H1 (cell line): ENCODE measurements around the gene GALNT4. TPM values are rescaled to one million over a fixed set of nuclear protein-coding genes. Genes with fewer than 3 reads are reported as not detected.

Experiments used
- CTCF ChIA-PET: fragments of 300-600 bp; sonication (Branson Sonifier 250); formaldehyde crosslinking; loops from one replicate; lab custom pipeline; 2021; ENCODE audit not compliant: partially characterized antibody; lab: Charles Lee
- POLR2A ChIA-PET: fragments of 300-600 bp; sonication (Branson Sonifier 250); formaldehyde crosslinking; loops from one replicate; lab custom pipeline; 2021; ENCODE audit warnings: inconsistent platforms; ENCODE audit not compliant: partially characterized antibody; lab: Charles Lee
- DNase-seq, 2 experiments: peaks; one replicate each; pipeline versions ENCODE4 v3.0.0 to v3.0.0-alpha.2; 2010 to 2022; ENCODE audit warnings: low spot score in 2 of 2, low read depth in 1 of 2, mixed read lengths in 1 of 2
- FAIRE-seq: peaks from 2 replicates; lab custom pipeline; 2011; peaks lifted over from hg19 to GRCh38; lab: Jason Lieb, UNC
- H2AFZ ChIP-seq: 2 replicates; pipeline ENCODE4 v1.8.1; 2012; ENCODE audit warnings: low read length, inconsistent platforms
- H2AK5ac ChIP-seq: 2 replicates; pipeline ENCODE4 v1.6.1; 2013; ENCODE audit warnings: low read depth, low read length
- H2BK120ac ChIP-seq: replicated peaks from 2 replicates; pipeline ENCODE3; 2013; ENCODE audit warnings: low read depth, low read length, inconsistent platforms
- H2BK12ac ChIP-seq: 2 replicates; pipeline ENCODE4 v1.6.1; 2013; ENCODE audit warnings: low read depth, low read length
- H2BK15ac ChIP-seq: 2 replicates; pipeline ENCODE4 v1.6.1; 2013; ENCODE audit warnings: low read length
- H2BK20ac ChIP-seq: 2 replicates; pipeline ENCODE4 v1.6.1; 2013; ENCODE audit warnings: low read length
- H2BK5ac ChIP-seq: 2 replicates; pipeline ENCODE4 v1.6.1; 2013; ENCODE audit warnings: low read depth, low read length
- H3K14ac ChIP-seq: 2 replicates; pipeline ENCODE4 v1.6.1; 2013; ENCODE audit warnings: inconsistent platforms; ENCODE audit not compliant: insufficient read length
- H3K18ac ChIP-seq: 2 replicates; pipeline ENCODE4 v1.6.1; 2013; ENCODE audit warnings: low read length; ENCODE audit errors: extremely low read depth
- H3K23ac ChIP-seq: 2 replicates; pipeline ENCODE4 v1.6.1; 2013; ENCODE audit warnings: inconsistent platforms; ENCODE audit not compliant: insufficient read length
- H3K23me2 ChIP-seq: 2 replicates; pipeline ENCODE4 v1.6.1; 2013; ENCODE audit warnings: low read depth, low read length
- H3K27ac ChIP-seq: 2 replicates; pipeline ENCODE4 v1.6.1; 2011; ENCODE audit warnings: low read depth, low read length, inconsistent platforms
- H3K27me3 ChIP-seq, 4 experiments: replicated peaks in 1 of 4; 1 replicate in 1 of 4; 2 replicates in 3 of 4; pipeline versions ENCODE4 v1.6.1 to v1.8.1; 2011 to 2013; ENCODE audit warnings: low read length in 3 of 4, mild to moderate bottlenecking in 3 of 4, inconsistent platforms in 2 of 4, mixed read lengths in 2 of 4, moderate library complexity in 1 of 4; ENCODE audit not compliant: control insufficient read depth in 3 of 4, insufficient read depth in 3 of 4; ENCODE audit errors: extremely low read depth in 1 of 4
- H3K36me3 ChIP-seq, 4 experiments: 2 replicates each; pipeline versions ENCODE4 v1.6.1 to v1.8.1; 2011 to 2013; ENCODE audit warnings: mild to moderate bottlenecking in 4 of 4, low read length in 3 of 4, moderate library complexity in 2 of 4, control low read depth in 1 of 4, inconsistent platforms in 1 of 4; ENCODE audit not compliant: insufficient read depth in 4 of 4, control insufficient read depth in 2 of 4
- H3K4ac ChIP-seq: replicated peaks from 2 replicates; pipeline ENCODE3; 2013; ENCODE audit warnings: low read length, low read depth, mixed read lengths, inconsistent platforms; ENCODE audit not compliant: insufficient read length
- H3K4me1 ChIP-seq, 4 experiments: replicated peaks in 1 of 4; 1 replicate in 1 of 4; 2 replicates in 3 of 4; pipeline versions ENCODE4 v1.6.1 to v1.8.1; 2011 to 2013; ENCODE audit warnings: low read length in 3 of 4, inconsistent platforms in 2 of 4, mixed read lengths in 1 of 4; ENCODE audit not compliant: insufficient read depth in 4 of 4, control insufficient read depth in 3 of 4
- H3K4me2 ChIP-seq, 2 experiments: 2 replicates each; pipeline versions ENCODE4 v1.6.1 to v1.8.1; 2011 to 2013; ENCODE audit warnings: low read depth in 2 of 2, low read length in 2 of 2, control low read depth in 1 of 2, inconsistent platforms in 1 of 2, mild to moderate bottlenecking in 1 of 2; ENCODE audit not compliant: insufficient read depth in 1 of 2
- H3K4me3 ChIP-seq, 4 experiments: fragments of 200-600, 300-600 bp in 1 of 4; sonication (generic), shearing (Covaris generic), sonication (Bioruptor Twin) in 1 of 4; 2 replicates each; pipeline versions ENCODE4 v1.5.1 to v1.8.1; 2011 to 2016; ENCODE audit warnings: low read length in 4 of 4, low read depth in 3 of 4, control low read depth in 2 of 4, inconsistent platforms in 2 of 4, mild to moderate bottlenecking in 2 of 4, mixed read lengths in 1 of 4, moderate library complexity in 1 of 4; ENCODE audit not compliant: insufficient read depth in 2 of 4; ENCODE audit errors: extremely low read depth in 1 of 4
- H3K56ac ChIP-seq: replicated peaks from 2 replicates; pipeline ENCODE3; 2013; ENCODE audit warnings: low read depth, mild to moderate bottlenecking, mixed read lengths, low read length, inconsistent platforms; ENCODE audit not compliant: insufficient read length
- H3K79me1 ChIP-seq: 2 replicates; pipeline ENCODE4 v1.6.1; 2013; ENCODE audit warnings: low read depth, low read length, control low read depth
- H3K79me2 ChIP-seq, 2 experiments: 2 replicates each; pipeline versions ENCODE4 v1.6.1 to v1.8.1; 2012 to 2013; ENCODE audit warnings: low read length in 2 of 2, mild to moderate bottlenecking in 2 of 2, inconsistent platforms in 1 of 2; ENCODE audit not compliant: insufficient read depth in 2 of 2, control insufficient read depth in 1 of 2
- H3K9ac ChIP-seq, 4 experiments: replicated peaks in 1 of 4; 1 replicate in 1 of 4; 2 replicates in 3 of 4; pipeline versions ENCODE4 v1.6.1 to v1.8.1; 2011 to 2013; ENCODE audit warnings: low read depth in 3 of 4, low read length in 3 of 4, control low read depth in 2 of 4, mild to moderate bottlenecking in 2 of 4, moderate library complexity in 2 of 4, inconsistent platforms in 1 of 4; ENCODE audit errors: extremely low read depth in 1 of 4
- H3K9me3 ChIP-seq, 2 experiments: 2 replicates each; pipeline versions ENCODE4 v1.6.1 to v1.8.1; 2012 to 2013; ENCODE audit warnings: mild to moderate bottlenecking in 2 of 2, moderate library complexity in 2 of 2, control low read depth in 1 of 2, inconsistent platforms in 1 of 2, low read depth in 1 of 2, low read length in 1 of 2, mixed read lengths in 1 of 2; ENCODE audit not compliant: insufficient read depth in 2 of 2
- H4K20me1 ChIP-seq, 2 experiments: replicated peaks in 1 of 2; 2 replicates each; pipeline versions ENCODE3 to v1.8.1; 2011 to 2013; ENCODE audit warnings: inconsistent platforms in 2 of 2, low read length in 2 of 2, mild to moderate bottlenecking in 1 of 2; ENCODE audit not compliant: insufficient read depth in 2 of 2, control insufficient read depth in 1 of 2
- H4K5ac ChIP-seq: 2 replicates; pipeline ENCODE4 v1.6.1; 2013; ENCODE audit warnings: low read length, low read depth, mixed read lengths, inconsistent platforms; ENCODE audit not compliant: insufficient read length
- H4K8ac ChIP-seq: 2 replicates; pipeline ENCODE4 v1.8.0; 2013; ENCODE audit warnings: mild to moderate bottlenecking, moderate library complexity, low read length, inconsistent platforms; ENCODE audit not compliant: insufficient read depth; ENCODE audit errors: extremely low read depth
- H4K91ac ChIP-seq: replicated peaks from 2 replicates; pipeline ENCODE3; 2013; ENCODE audit warnings: low read length, mixed read lengths, inconsistent platforms; ENCODE audit not compliant: insufficient read length
- GABPA ChIP-seq: IDR thresholded peaks from 2 replicates; pipeline ENCODE4 v1.6.1; 2011; ENCODE audit warnings: mild to moderate bottlenecking, low read length, moderate library complexity, borderline replicate concordance; ENCODE audit not compliant: insufficient read depth
- GTF2F1 ChIP-seq: IDR thresholded peaks from 2 replicates; pipeline ENCODE4 v1.6.1; 2012; ENCODE audit warnings: low read depth, low read length, improper control_type of control experiment, borderline replicate concordance
- SP4 ChIP-seq: IDR thresholded peaks from 2 replicates; pipeline ENCODE4 v1.6.1; 2012; ENCODE audit warnings: low read length, inconsistent platforms
- WGBS, 2 experiments: shearing (Covaris generic) in 1 of 2; methylation state at CpG; one replicate each; pipeline versions ENCODE4 v1.1.6 to v1.1.7; 2013 to 2015; ENCODE audit warnings: low lambda C conversion rate in 2 of 2, mixed read lengths in 2 of 2, inconsistent platforms in 1 of 2, low coverage in 1 of 2, missing lambda C conversion rate in 1 of 2; ENCODE audit not compliant: insufficient replicate concordance in 2 of 2, insufficient coverage in 1 of 2, insufficient read length in 1 of 2; ENCODE audit errors: extremely low coverage in 1 of 2, missing lambda C conversion rate in 1 of 2; 5-methylcytosine and 5-hydroxymethylcytosine counted together
- polyA plus RNA-seq, 7 experiments: library from polyadenylated mRNA; depleted of rRNA in 3 of 7; stranded (reverse) in 5 of 7; unstranded in 2 of 7; fragments of >200 nt in 5 of 7; fragments of 200-250 nt in 2 of 7; gene quantifications; 1 replicate in 5 of 7; 2 replicates in 1 of 7; 4 replicates in 1 of 7; pipeline versions ENCODE4 v1.2.1 to v1.2.3, GENCODE V29; 2011 to 2013; ENCODE audit warnings: missing spikeins in 2 of 7, mixed read lengths in 2 of 7
- total RNA-seq: library from RNA; stranded (reverse); fragmentation: NEBNext Ultra II Directional; extraction: Animal tissue kit (Norgen Biotek cat#: 25700); gene quantifications from 2 replicates; pipeline ENCODE4 v1.2.1, GENCODE V29; 2021

GALNT4 gene
- total and polyA plus RNA-seq, 2 of the 8 experiments (the other 6 are each of a cell fraction or from before 2014, with no cell fraction given) = 0.45 to 3.3 TPM

GRCh38 chr12:89499857-89500256, 24.7 kb downstream of the GALNT4 start:
- Histone ChIP-seq H4K8ac (no peak overlapping the region), H3K79me2 (no peaks in the 10 kb centered on the region), H4K91ac (no peak overlapping the region), H3K36me3 (no peaks in the 10 kb centered on the region), H3K4ac (no peak overlapping the region), H2BK120ac (no peak overlapping the region), H4K5ac (no peak overlapping the region), H2AK5ac (no peak overlapping the region), H2BK20ac (no peak overlapping the region), H3K23ac (no peak overlapping the region)
- WGBS, 2 experiments = 96% methylated on average over 19 of the region's 19 CpGs; no CpG with 5 or more reads in 1 of the 2 experiments
- POLR2A ChIA-PET = no interaction called here
- CTCF ChIA-PET = interaction anchor here (0.9 to 1.7 kb wide), 2 partner anchors 10 to 25 kb away, joined by 3 to 4 read pairs; partner anchors contain the start of gene GALNT4
- no peak for TF ChIP-seq SP4
- TF ChIP-seq GTF2F1 = no peak
- TF ChIP-seq GABPA = no peak
- TF ChIP-seq, all 59 proteins: peak for 0
- Histone ChIP-seq H3K79me1 (no peaks in the 10 kb centered on the region), H2AFZ (no peak overlapping the region), H3K14ac (no peak overlapping the region), H3K18ac (no peak overlapping the region), H3K4me2 (no peak overlapping the region), H3K23me2 (no peaks in the 10 kb centered on the region), H3K4me3 (no peak overlapping the region), H2BK15ac (no peak overlapping the region), H3K27me3 (no peaks in the 10 kb centered on the region), H3K27ac (no peak overlapping the region), H2BK5ac (no peak overlapping the region), H4K20me1 (peaks cover 0 to 1% of the 10 kb centered on the region in 2 experiments), H3K9me3 (peaks cover 0 to 4% of the 10 kb centered on the region in 2 experiments; a peak in 2 of 4 replicates), H2BK12ac (no peak overlapping the region), H3K56ac (no peak overlapping the region), H3K4me1 (0 out of 7 replicates have a peak, but pooled peaks cover 0 to 3% (median 0%) of the 10 kb centered on the region in 4 experiments), H3K9ac (no peak overlapping the region)
- DNase-seq (no peak), FAIRE-seq (no peak)
